Tibial nerve (tissue), 4 donors: ENCODE measurements around the gene ABHD10.

Experiments
- EP300 ChIP-seq, 2 donors: sonication (generic); formaldehyde crosslinking; IDR thresholded peaks; one replicate each; pipeline ENCODE4 v1.6.1; 2017; ENCODE audit warnings: antibody characterized with exemption in 2 of 2, mild to moderate bottlenecking in 1 of 2
- POLR2A ChIP-seq, 2 donors: fragments of 450-650 bp; IDR thresholded peaks; one replicate each; pipeline ENCODE4 v1.6.1; 2017; ENCODE audit warnings: antibody characterized with exemption in 2 of 2, mild to moderate bottlenecking in 2 of 2, moderate library complexity in 2 of 2
- TF ChIP-seq, protein P1 (sequence below), 5 experiments: fragments of 200-600 bp in 3 of 5; fragments of 450-650 bp in 2 of 5; sonication (generic) in 3 of 5; IDR thresholded peaks; one replicate each; pipeline ENCODE4 v1.5.1; 2016 to 2019; ENCODE audit warnings: antibody characterized with exemption in 5 of 5, mild to moderate bottlenecking in 3 of 5, moderate library complexity in 2 of 5

DNA sequence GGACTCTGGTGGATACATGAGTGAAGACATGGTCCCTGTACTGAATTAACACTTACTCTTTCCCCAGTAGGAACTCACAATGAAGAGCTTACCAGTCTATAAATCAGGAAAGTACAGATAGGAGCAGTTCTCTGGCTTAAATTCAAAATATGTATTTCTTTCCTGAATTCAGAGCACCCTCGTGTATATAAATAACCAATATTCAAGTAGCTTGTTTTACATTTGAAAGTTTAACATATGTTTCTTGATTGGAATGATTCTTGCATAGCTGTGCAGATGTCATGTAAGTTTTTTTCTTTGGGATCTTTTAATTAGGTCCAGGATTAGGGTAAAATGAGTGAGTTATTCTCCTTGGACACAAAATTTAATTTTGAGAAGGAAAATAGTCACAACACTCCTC, 40.9 kb downstream of the ABHD10 start:
- no peak for TF ChIP-seq POLR2A (IDR thresholded peaks at IDR 0.05)
- TF ChIP-seq, protein P1, sequence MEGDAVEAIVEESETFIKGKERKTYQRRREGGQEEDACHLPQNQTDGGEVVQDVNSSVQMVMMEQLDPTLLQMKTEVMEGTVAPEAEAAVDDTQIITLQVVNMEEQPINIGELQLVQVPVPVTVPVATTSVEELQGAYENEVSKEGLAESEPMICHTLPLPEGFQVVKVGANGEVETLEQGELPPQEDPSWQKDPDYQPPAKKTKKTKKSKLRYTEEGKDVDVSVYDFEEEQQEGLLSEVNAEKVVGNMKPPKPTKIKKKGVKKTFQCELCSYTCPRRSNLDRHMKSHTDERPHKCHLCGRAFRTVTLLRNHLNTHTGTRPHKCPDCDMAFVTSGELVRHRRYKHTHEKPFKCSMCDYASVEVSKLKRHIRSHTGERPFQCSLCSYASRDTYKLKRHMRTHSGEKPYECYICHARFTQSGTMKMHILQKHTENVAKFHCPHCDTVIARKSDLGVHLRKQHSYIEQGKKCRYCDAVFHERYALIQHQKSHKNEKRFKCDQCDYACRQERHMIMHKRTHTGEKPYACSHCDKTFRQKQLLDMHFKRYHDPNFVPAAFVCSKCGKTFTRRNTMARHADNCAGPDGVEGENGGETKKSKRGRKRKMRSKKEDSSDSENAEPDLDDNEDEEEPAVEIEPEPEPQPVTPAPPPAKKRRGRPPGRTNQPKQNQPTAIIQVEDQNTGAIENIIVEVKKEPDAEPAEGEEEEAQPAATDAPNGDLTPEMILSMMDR (IDR thresholded peaks at IDR 0.05): no peak
- TF ChIP-seq EP300 (IDR thresholded peaks at IDR 0.05): no peak
